ENCODE results near the gene WNT7A. TPM values are rescaled to one million over a fixed set of nuclear protein-coding genes. Genes with fewer than 3 reads are reported as not detected.

The WNT7A gene
- total RNA-seq, 1 donor from 2014 or later: not detected

DNA sequence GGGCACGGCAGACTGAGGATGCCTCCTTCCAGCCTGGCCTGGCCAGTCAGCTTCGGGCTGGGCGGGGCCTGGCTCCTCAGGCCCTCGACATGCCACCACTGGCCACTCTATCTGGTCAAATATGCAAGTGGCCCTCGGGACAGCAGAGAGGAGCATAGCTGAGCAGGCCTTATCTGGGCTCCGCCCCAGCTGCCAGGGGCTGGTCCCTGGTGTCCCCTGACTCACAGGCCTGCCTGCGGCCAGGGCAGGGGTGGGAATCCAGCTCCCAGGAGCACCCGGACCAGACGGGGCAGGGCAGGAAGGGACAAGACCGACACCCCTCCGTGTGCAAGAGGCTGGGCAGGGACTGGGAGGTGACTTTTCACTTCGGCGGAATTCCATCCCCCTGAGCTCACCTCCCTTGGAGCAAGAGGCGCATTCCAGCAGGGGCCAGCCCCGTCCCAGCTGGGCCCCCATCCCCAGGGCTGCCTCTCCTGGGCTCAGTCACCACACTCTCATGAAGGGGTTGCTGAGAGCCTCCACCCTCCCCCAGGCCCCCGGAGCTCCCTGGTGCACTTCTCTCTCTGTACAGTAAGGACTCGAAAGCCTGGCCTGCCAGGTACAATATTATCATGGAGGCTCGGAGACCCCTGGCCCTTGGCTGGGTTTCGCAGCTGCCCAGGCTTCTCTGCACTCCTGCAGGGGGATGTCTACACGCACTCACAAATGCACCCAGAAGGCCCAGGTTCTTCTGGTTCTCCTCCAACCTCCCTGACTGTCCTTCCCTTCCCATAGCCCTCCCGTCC lies 29.5 kb downstream of the WNT7A start:
- Histone ChIP-seq H3K4me3 (no peak overlapping the region), H3K4me1 (no peaks in the 10 kb centered on the region), H3K27me3 (no peaks in the 10 kb centered on the region), H3K36me3 (no peaks in the 10 kb centered on the region), H3K9me3 (no peaks in the 10 kb centered on the region), H3K27ac (no peak overlapping the region)
- DNase-seq (ENCODE audit: low spot score in 2 of 2): no peak
- TF ChIP-seq, protein P1, sequence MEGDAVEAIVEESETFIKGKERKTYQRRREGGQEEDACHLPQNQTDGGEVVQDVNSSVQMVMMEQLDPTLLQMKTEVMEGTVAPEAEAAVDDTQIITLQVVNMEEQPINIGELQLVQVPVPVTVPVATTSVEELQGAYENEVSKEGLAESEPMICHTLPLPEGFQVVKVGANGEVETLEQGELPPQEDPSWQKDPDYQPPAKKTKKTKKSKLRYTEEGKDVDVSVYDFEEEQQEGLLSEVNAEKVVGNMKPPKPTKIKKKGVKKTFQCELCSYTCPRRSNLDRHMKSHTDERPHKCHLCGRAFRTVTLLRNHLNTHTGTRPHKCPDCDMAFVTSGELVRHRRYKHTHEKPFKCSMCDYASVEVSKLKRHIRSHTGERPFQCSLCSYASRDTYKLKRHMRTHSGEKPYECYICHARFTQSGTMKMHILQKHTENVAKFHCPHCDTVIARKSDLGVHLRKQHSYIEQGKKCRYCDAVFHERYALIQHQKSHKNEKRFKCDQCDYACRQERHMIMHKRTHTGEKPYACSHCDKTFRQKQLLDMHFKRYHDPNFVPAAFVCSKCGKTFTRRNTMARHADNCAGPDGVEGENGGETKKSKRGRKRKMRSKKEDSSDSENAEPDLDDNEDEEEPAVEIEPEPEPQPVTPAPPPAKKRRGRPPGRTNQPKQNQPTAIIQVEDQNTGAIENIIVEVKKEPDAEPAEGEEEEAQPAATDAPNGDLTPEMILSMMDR (IDR thresholded peaks at IDR 0.05): no peak
- intact Hi-C loops (cut with DNase I): no loop called here

DNA sequence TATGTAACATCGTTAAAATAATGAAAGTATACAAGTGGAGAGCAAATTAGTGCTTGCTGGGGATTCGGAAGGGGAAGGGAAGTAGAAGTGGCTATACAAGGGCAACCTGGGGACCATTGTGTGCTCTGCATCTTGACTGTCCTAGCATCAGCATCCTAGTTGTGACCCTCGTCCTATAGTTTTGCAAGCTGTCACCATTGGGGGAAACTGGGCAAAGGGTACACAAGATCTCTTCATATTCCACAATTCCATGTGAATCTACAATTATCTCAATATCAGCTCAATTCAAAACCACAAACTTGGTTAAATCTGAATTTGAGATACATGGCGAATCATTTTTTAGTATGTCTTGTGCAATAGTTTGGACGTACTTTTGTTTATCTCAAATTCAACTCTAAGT lies 30.9 kb downstream of the WNT7A start:
- Histone ChIP-seq H3K4me3 (no peak overlapping the region), H3K4me1 (no peaks in the 10 kb centered on the region), H3K36me3 (no peaks in the 10 kb centered on the region), H3K27me3 (no peaks in the 10 kb centered on the region), H3K27ac (no peak overlapping the region), H3K9me3 (no peaks in the 10 kb centered on the region)
- TF ChIP-seq, protein P1 (IDR thresholded peaks at IDR 0.05): no peak
- intact Hi-C loops (cut with DNase I): no loop called here
- DNase-seq (ENCODE audit: low spot score in 2 of 2): no peak

DNA sequence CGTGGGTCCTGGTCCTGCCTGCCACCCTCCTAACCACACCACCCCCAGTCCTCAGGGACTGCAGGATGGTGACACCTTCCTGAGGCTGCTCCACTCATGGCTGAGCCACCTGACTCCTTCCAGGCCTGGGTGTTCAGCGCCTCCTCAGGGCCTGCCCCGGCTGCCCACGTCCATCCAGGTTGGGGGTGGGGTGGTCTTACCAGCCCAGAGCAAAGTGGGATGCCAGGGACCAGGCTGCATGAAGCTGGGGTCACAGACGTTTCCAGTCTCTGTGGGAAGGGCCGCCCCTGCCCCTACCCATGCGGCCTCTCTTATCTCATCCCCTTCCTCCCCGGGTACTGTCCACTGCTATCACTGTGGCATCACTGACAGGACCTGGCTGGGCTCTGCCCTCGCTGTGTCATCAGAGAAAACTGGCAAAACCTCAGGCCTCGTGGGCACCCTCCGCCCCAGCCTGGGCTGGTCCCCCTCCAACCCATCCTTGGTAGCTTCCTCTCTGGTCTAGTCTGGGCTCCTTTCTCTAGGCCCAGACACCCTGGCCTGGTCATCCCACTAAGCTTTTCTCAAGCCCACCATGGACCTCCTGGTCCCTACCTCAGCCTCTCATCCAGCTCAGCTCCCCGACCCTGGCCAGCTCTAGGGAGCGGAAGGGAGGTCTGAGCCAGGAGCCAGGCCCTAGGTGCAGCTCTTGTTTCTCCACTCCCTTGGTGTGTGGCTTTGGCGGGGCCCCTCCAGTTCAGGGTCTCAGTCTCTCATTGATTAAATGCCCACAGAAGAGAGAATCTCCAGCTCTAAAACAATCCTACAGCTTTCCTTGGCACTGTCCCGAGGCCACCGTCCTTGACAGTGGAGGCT lies 32.9 kb downstream of the WNT7A start:
- no peak for DNase-seq (ENCODE audit: low spot score in 2 of 2)
- H3K4me1 ChIP-seq: no peaks in the 10 kb centered on the region
- intact Hi-C loops (cut with DNase I): no loop called here
- H3K9me3 ChIP-seq: no peaks in the 10 kb centered on the region
- H3K27ac ChIP-seq: no peak overlapping the region
- no peak overlapping the region for H3K4me3 ChIP-seq
- TF ChIP-seq, protein P1 (IDR thresholded peaks at IDR 0.05): no peak
- H3K36me3 ChIP-seq: no peaks in the 10 kb centered on the region
- no peaks in the 10 kb centered on the region for H3K27me3 ChIP-seq

DNA sequence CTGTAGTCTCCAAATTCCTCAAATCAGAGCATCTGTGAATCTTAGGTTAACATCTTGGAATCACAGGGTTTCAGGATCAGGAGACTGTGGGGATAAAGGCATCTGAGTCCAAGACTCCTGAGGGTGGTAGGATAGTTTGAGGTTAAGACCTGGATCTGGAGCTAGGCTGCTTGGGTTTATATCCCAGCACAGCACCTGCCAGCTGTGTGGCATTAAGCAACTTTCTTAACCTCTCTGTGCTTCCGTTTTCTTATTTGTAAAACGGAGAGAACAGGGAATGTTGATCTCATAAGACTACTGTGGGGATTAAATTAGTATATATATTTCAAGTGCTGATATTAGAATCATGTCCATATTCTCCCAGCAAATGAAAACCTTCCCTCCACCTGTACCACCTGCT lies 33.6 kb downstream of the WNT7A start:
- DNase-seq (ENCODE audit: low spot score in 2 of 2): no peak
- Histone ChIP-seq H3K27me3 (no peaks in the 10 kb centered on the region), H3K36me3 (no peaks in the 10 kb centered on the region), H3K4me3 (no peak overlapping the region), H3K27ac (no peak overlapping the region), H3K9me3 (no peaks in the 10 kb centered on the region), H3K4me1 (no peaks in the 10 kb centered on the region)
- TF ChIP-seq, protein P1 (IDR thresholded peaks at IDR 0.05): no peak
- intact Hi-C loops (cut with DNase I): no loop called here

DNA sequence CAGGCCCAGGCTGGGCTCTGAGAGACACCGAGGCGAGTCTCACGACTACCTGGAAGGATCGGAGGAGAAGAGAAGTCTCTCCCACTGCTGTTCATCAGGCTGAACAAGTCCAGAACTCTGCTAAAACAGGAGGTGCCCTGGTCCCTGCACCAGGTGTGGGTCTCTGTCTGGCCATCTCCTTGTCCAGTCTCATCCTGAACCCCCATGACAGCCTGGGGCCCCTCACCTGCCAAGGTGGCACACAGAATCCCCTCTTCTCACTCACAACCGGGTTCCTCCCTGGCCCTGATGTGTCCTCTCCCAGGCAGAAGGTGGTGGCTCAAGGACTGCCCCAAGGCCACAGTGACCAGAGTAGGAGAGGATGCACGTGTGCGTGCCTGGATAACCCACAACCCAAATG lies 34.1 kb downstream of the WNT7A start:
- Histone ChIP-seq H3K4me1 (no peaks in the 10 kb centered on the region), H3K27me3 (no peaks in the 10 kb centered on the region), H3K27ac (no peak overlapping the region), H3K9me3 (no peaks in the 10 kb centered on the region), H3K36me3 (no peaks in the 10 kb centered on the region), H3K4me3 (no peak overlapping the region)
- intact Hi-C loops (cut with DNase I): no loop called here
- TF ChIP-seq, protein P1 (IDR thresholded peaks at IDR 0.05): no peak
- no peak for DNase-seq (ENCODE audit: low spot score in 2 of 2)
